ENCODE results near the gene TMEM121. TPM values are rescaled to one million over a fixed set of nuclear protein-coding genes. Genes with fewer than 3 reads are reported as not detected.

Gene TMEM121
- total and polyA plus RNA-seq, 2 of the 4 experiments (the other 2 are of a cell fraction) = 2.7 to 6.3 TPM

DNA sequence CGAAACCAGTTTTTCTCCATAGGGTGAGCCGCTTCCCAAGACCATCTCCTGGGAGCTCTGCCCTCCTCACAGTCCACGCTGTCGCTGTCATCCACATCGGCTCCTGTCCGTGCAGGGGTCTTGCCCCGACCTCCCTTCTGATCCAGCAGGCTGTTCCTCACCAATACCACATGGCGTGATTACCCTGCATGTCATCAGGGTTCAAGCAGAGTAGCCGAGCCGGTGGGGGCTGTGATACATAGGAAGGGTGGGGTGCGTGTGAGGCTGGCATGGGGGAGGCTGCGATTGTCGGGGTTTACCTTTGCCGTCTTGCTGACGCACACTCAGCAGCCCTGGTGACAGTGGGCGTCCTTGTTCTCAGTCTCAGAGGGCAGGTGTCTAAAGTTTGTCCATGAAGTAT lies 18.3 kb upstream of the TMEM121 start:
- ATAC-seq (ENCODE audit: low read depth) (no peak), DNase-seq (no peak)
- H4K8ac ChIP-seq (ENCODE audit: low read depth in 2 of 2, low read length in 2 of 2) = no peak overlapping the region
- in situ Hi-C loops (cut with MboI; ENCODE audit: low sequenced_read_pairs) = no loop called here
- H2BK20ac ChIP-seq (ENCODE audit: low read depth, low read length) = no peak overlapping the region
- H3K27me3 ChIP-seq (ENCODE audit: control insufficient read depth, insufficient read depth, low read length) = peaks cover 21% of the 10 kb centered on the region
- H3K9me1 ChIP-seq (ENCODE audit: insufficient read depth, low read length) = no peaks in the 10 kb centered on the region
- no peaks in the 10 kb centered on the region for H3K9me3 ChIP-seq (ENCODE audit: control insufficient read depth, insufficient read depth, low read length)
- H3K4ac ChIP-seq (ENCODE audit: low read depth, low read length) = no peak overlapping the region
- H4K20me1 ChIP-seq (ENCODE audit: insufficient read depth, low read length) = no peaks in the 10 kb centered on the region
- no peak overlapping the region for H2AK9ac ChIP-seq (replicated peaks; ENCODE audit: low read depth, low read length, poor library complexity)
- WGBS, 2 experiments (ENCODE audit: extremely low coverage in 2 of 2, insufficient read length in 1 of 2) = 83% methylated on average over 2 of the region's 16 CpGs; no CpG with 5 or more reads in 1 of the 2 experiments
- ChIA-PET CTCF (no interaction called here), POLR2A (ENCODE audit: unreplicated experiment) (no interaction called here)
- no peak overlapping the region for H3K18ac ChIP-seq (ENCODE audit: low read depth, low read length)
- H2BK15ac ChIP-seq (ENCODE audit: low read depth, low read length) = no peak overlapping the region
- H3K9ac ChIP-seq (ENCODE audit: low read depth, low read length) = no peak overlapping the region
- no peaks in the 10 kb centered on the region for H3K79me1 ChIP-seq (ENCODE audit: low read depth in 1 of 2, low read length in 2 of 2)
- dilution Hi-C loops (cut with HindIII; ENCODE audit: low sequenced_read_pairs, unreplicated experiment) = no loop called here
- H3K4me1 ChIP-seq (ENCODE audit: control insufficient read depth, insufficient read depth, low read length) = no peaks in the 10 kb centered on the region
- no peak overlapping the region for H3K27ac ChIP-seq (ENCODE audit: insufficient read depth, low read length)
- H2BK5ac ChIP-seq (ENCODE audit: low read depth, low read length, poor library complexity, severe bottlenecking) = no peak overlapping the region
- no peak overlapping the region for H3K14ac ChIP-seq (replicated peaks; ENCODE audit: low read depth, low read length)
- BruUV-seq (replicated peaks) = no TSS peak
- H2BK120ac ChIP-seq (ENCODE audit: low read depth, low read length) = no peak overlapping the region
- no peak overlapping the region for H3K56ac ChIP-seq (ENCODE audit: extremely low read depth, insufficient read depth, low read length)
- H4K91ac ChIP-seq (ENCODE audit: insufficient read depth, low read depth, low read length) = no peak overlapping the region
- H4K5ac ChIP-seq (ENCODE audit: low read depth, low read length) = no peak overlapping the region
- TF ChIP-seq, protein P1, sequence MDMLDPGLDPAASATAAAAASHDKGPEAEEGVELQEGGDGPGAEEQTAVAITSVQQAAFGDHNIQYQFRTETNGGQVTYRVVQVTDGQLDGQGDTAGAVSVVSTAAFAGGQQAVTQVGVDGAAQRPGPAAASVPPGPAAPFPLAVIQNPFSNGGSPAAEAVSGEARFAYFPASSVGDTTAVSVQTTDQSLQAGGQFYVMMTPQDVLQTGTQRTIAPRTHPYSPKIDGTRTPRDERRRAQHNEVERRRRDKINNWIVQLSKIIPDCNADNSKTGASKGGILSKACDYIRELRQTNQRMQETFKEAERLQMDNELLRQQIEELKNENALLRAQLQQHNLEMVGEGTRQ (IDR thresholded peaks at IDR 0.05; ENCODE audit: low read depth, low read length) = no peak
- TF ChIP-seq MAFK (IDR thresholded peaks at IDR 0.05; ENCODE audit: low read depth, low read length) (no peak), MAZ (IDR thresholded peaks at IDR 0.05; ENCODE audit: borderline replicate concordance, low read depth, low read length) (no peak), RAD21 (IDR thresholded peaks at IDR 0.05; ENCODE audit: low read length) (no peak), CEBPB (IDR thresholded peaks at IDR 0.05; ENCODE audit: low read depth, low read length) (no peak), POLR2A (IDR thresholded peaks at IDR 0.05; ENCODE audit: low read depth, low read length) (no peak), FOS (IDR thresholded peaks at IDR 0.05; ENCODE audit: low read depth, low read length) (no peak), NFE2L2 (IDR thresholded peaks at IDR 0.05; ENCODE audit: low read depth, low read length) (no peak), MXI1 (IDR thresholded peaks at IDR 0.05; ENCODE audit: borderline replicate concordance, low read depth, low read length) (no peak), CHD1 (IDR thresholded peaks at IDR 0.05; ENCODE audit: low read depth, low read length) (no peak)
- TF ChIP-seq, protein P2, sequence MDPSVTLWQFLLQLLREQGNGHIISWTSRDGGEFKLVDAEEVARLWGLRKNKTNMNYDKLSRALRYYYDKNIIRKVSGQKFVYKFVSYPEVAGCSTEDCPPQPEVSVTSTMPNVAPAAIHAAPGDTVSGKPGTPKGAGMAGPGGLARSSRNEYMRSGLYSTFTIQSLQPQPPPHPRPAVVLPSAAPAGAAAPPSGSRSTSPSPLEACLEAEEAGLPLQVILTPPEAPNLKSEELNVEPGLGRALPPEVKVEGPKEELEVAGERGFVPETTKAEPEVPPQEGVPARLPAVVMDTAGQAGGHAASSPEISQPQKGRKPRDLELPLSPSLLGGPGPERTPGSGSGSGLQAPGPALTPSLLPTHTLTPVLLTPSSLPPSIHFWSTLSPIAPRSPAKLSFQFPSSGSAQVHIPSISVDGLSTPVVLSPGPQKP (IDR thresholded peaks at IDR 0.05; ENCODE audit: borderline replicate concordance, low read depth, low read length) = no peak
- H3K36me3 ChIP-seq (ENCODE audit: control insufficient read depth, insufficient read depth, low read length) = no peaks in the 10 kb centered on the region
- H2AFZ ChIP-seq (replicated peaks; ENCODE audit: low read length, poor library complexity) = no peak overlapping the region
- H3K4me3 ChIP-seq (ENCODE audit: insufficient read depth, low read depth, low read length) = no peak overlapping the region
- intact Hi-C loops (cut with micrococcal nuclease) = no loop called here
- no peak overlapping the region for H3K4me2 ChIP-seq (ENCODE audit: low read depth, low read length)
- H2AK5ac ChIP-seq (ENCODE audit: low read depth, low read length) = no peak overlapping the region
- H3K23ac ChIP-seq (ENCODE audit: low read depth, low read length) = no peak overlapping the region

Measured in IMR-90 (cell line).